ENCODE results near the gene CMKLR1. TPM values are rescaled to one million over a fixed set of nuclear protein-coding genes. Genes with fewer than 3 reads are reported as not detected.

CMKLR1 gene
- total RNA-seq, 4 donors from 2014 or later: 1.1 to 7.5 (median 3.7) TPM

- 83 to 94% methylated on average over 4 of the region's 4 CpGs for WGBS, 2 donors
- TF ChIP-seq, protein P1, sequence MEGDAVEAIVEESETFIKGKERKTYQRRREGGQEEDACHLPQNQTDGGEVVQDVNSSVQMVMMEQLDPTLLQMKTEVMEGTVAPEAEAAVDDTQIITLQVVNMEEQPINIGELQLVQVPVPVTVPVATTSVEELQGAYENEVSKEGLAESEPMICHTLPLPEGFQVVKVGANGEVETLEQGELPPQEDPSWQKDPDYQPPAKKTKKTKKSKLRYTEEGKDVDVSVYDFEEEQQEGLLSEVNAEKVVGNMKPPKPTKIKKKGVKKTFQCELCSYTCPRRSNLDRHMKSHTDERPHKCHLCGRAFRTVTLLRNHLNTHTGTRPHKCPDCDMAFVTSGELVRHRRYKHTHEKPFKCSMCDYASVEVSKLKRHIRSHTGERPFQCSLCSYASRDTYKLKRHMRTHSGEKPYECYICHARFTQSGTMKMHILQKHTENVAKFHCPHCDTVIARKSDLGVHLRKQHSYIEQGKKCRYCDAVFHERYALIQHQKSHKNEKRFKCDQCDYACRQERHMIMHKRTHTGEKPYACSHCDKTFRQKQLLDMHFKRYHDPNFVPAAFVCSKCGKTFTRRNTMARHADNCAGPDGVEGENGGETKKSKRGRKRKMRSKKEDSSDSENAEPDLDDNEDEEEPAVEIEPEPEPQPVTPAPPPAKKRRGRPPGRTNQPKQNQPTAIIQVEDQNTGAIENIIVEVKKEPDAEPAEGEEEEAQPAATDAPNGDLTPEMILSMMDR (IDR thresholded peaks at IDR 0.05): no peak
- no peak for TF ChIP-seq POLR2A (IDR thresholded peaks at IDR 0.05)
- intact Hi-C loops (cut with DNase I; ENCODE audit: low total_unique reads): no loop called here
- H3K4me3 ChIP-seq (ENCODE audit: low read depth, poor library complexity, severe bottlenecking): no peak overlapping the region
- DNase-seq (ENCODE audit: low spot score in 2 of 2): no peak
Measured at GRCh38 chr12:108315486-108316105, 23.5 kb downstream of the CMKLR1 start.

DNA sequence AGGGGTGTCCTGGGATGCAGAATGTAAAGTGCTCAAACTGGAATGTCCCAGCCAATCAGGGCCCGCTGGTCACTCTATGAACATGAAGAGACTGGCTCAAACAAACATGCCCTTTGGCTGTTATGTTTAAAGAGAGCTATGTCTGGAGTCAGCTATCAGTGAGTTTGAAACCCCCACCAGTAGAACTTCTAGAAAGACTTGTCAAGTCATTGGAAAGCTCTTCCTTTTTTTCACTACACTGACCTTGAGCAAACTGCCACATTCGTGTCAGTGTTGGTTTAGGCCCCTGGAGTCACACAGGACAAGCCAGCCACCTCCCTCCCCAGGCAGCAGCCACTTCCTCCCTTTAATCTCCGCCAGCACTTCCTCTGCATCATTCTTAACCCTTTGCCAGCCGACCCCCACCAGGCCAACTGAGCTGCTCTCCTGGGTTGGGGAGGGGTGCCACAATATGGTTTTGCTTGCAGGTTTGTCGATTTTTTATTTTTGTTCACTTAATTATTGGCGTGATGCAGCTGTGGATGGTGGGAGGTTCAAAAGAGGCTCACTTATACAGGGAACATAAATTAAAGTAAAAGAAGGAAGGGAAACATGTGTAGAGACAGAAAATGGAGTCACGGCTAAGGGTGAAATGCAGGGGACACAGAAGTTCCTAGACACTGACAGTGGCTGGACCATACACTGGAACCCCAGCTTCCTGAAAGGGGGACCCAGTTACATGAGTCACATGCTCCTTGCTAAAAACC is 25.3 kb downstream of the CMKLR1 start:
- no peak for DNase-seq (ENCODE audit: low spot score in 2 of 2)
- 41 to 53% methylated on average over 7 of the region's 7 CpGs for WGBS, 2 donors
- TF ChIP-seq POLR2A (IDR thresholded peaks at IDR 0.05): no peak
- TF ChIP-seq, protein P1 (IDR thresholded peaks at IDR 0.05): no peak

DNA sequence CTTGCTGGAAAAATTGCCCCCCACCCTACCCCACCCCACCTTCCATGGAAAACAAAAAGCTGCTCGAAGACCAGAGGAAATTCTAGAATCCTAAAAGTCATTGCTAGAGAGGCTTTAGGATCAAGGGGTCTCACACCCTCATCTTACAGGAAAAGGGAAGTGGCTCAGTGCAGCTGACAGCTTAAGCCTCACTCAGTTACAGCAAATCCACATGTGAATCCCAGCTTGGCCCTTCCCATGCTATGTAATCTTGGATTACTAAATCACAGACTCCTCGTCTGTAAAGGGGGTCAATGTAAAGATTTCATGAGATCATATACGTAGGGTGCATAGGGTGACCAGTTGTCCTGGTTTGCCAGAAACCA is 25.9 kb downstream of the CMKLR1 start:
- TF ChIP-seq POLR2A (IDR thresholded peaks at IDR 0.05): no peak
- TF ChIP-seq, protein P1 (IDR thresholded peaks at IDR 0.05): no peak
- no peak overlapping the region for H3K4me3 ChIP-seq (ENCODE audit: low read depth, poor library complexity, severe bottlenecking)
- DNase-seq (ENCODE audit: low spot score in 2 of 2): no peak
- 50 to 80% methylated on average over 3 of the region's 3 CpGs for WGBS, 2 donors
- intact Hi-C loops (cut with DNase I; ENCODE audit: low total_unique reads): no loop called here

More for the DNA sequence above, 25.3 kb downstream of the CMKLR1 start:
- intact Hi-C loops (cut with DNase I; ENCODE audit: low total_unique reads): no loop called here
- no peak overlapping the region for H3K4me3 ChIP-seq (ENCODE audit: low read depth, poor library complexity, severe bottlenecking)

DNA sequence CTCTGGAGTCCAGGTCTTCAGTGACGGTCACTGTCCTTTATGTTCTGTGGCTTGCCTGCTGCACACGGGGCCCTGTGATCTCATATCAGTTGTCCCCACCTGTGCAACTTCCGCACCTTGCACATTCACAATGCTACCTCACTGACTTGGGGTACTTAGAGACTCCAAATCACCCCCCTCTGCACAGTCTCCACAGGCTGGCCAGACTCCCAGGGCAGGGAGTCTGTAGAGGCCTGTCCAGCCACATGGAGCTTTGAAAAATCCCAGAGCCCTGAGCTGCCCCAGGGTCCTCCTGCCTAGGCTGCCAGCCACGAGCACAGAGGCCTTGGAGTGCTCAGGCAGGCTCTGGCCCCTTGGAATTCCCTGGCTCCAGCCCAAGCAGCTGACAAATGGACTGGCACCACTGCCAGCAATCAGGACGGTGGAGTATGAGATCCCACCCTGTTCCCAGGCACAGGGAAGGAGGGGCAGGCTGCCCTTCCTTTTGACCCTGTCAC is 26.4 kb downstream of the CMKLR1 start:
- no peak overlapping the region for H3K4me3 ChIP-seq (ENCODE audit: low read depth, poor library complexity, severe bottlenecking)
- intact Hi-C loops (cut with DNase I; ENCODE audit: low total_unique reads): no loop called here
- DNase-seq (ENCODE audit: low spot score in 2 of 2): no peak
- WGBS, 2 donors: 49 to 59% methylated on average over 4 to 5 of the region's 5 CpGs
- no peak for TF ChIP-seq POLR2A (IDR thresholded peaks at IDR 0.05)
- TF ChIP-seq, protein P1 (IDR thresholded peaks at IDR 0.05): no peak

DNA sequence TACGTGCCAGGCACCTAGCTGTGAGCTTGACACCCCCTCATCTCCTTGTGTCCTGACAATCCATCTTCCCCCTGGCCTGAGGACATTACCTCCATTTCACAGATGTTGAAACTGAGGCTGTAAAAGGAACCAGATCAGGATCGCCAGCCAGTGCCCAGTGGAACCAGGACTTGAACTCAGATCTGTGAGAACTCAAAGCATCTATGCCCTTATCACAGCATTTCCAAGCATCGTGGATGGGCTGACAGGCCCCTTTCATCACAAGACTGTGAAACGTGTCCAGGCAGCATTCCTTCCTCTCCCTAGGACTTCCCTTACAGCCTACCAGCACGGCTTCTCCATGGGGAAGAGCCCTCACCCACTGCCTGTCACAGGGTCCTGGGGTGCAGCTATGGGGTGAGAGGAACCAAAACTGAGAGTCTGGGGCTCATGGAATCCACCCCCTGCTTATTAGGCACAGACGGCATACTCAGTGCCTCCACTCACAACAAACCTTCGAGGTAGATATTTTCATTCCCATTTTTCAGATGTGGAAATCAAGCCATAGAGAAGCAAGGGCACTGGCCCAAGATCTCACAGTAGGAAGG is 26.9 kb downstream of the CMKLR1 start:
- 65 to 77% methylated on average over 7 of the region's 7 CpGs for WGBS, 2 donors
- no peak overlapping the region for H3K4me3 ChIP-seq (ENCODE audit: low read depth, poor library complexity, severe bottlenecking)
- TF ChIP-seq, protein P1 (IDR thresholded peaks at IDR 0.05): no peak
- TF ChIP-seq POLR2A (IDR thresholded peaks at IDR 0.05): no peak
- no peak for DNase-seq (ENCODE audit: low spot score in 2 of 2)
- intact Hi-C loops (cut with DNase I; ENCODE audit: low total_unique reads): no loop called here

All from lower leg skin (tissue), 4 donors.